DMS153 (cell line): ENCODE data around the gene AVPR1B.
"Not testable (repeated sequence)": the region's sequence is repeated elsewhere in the genome, so short reads cannot be mapped to it uniquely, and the experiment has no call there.

Experiments
- DNase-seq: peaks from one replicate; lab custom pipeline; 2025; lab: John Stamatoyannopoulos, UW

The AVPR1B gene

DNA sequence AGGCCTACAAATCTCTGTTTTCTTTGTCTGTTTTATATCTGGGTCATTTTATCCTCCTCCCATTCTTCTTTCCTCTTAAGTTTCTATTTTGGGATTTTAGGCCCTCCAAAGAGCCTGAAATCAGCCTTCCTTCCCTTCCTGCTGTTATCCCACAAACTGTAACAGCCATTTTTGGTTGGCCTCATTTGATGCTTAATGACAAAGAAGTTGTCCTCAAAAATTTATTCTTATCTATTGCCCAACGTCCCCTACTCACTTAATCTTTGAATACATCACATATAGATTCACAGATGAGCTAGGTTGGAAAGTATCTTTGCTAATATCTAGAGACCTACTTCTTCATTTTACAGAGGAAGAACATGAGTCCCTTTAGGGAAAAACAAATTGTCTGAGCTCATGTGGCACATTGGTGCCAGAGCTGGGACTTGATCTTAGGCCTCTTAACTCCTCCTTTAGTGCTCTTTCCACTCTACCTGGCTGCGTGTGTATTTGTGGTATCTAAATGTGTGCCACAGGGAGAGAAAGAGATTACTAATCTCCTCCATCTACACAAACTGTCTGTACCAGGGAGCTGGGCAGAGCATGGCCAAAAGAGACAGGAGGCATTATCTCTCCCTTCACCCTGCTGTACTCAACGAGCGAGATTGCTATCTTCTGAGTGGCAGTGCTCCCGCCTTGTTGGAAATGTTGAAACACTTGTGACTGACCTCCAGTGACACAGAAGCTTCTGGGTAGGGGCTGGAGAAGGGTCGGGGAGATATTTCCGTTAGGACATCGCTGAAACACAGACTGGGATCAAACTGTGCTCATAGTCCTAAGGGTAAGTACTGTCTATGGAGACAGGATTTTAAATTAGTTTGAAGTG is 34.1 kb downstream of the AVPR1B start:
- no peak for DNase-seq

DNA sequence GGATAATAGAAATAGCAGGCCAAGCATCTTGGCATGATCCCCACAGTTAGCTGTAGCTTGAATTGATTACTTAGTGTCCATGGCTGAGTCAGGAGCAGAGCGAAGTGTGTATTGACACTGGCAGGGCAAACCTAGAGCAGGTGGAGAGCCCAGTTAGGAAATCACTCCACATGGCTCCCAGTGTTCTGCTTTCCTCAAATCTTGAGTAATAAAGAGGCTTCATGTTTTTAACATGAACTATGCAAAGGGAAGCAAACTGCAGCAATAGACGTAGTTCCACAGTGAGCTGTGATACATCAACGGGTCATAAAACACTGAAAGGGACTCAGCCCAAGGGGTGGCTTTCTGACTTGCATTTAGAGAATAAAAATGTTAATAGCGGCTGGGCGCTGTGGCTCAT is 35.3 kb downstream of the AVPR1B start:
- peak; percentile 28 for DNase-seq

DNA sequence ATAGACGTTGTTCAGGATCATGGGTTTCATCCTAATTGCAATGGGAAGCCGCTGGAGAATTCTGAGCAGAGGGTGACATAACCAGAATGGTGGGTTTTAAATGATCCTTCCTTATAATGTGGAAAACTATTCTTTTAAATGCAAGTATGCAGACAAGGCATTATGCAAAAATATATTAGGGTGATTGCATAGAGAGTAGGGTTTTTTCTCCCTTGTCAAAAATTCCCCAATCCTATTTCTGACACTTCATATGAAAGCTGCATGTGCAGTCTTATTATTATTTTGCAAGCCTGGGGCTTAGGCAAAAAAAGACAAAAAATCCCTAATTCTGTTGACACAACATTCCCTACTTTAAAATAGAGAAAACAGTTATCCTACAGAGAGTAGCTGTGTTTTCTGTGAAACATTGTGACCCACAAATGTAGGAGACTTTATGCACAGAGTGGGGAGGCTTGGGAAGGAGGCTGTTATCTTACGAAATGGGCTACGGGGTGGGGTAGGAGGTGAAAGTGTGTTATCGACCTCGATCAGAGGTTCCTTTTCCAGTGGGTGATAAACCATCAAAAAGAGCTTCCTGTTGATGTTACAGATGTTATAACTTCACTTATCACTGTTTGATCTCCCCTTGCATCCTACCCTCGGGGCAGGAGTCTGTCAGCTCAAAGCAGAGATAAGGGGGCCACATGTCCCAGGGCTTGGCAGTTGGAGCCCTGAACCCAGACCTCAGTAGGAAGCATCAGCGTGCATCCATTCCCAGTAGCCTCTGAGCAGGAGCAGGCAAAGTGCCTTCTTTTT is 37.0 kb downstream of the AVPR1B start:
- no peak for DNase-seq

DNA sequence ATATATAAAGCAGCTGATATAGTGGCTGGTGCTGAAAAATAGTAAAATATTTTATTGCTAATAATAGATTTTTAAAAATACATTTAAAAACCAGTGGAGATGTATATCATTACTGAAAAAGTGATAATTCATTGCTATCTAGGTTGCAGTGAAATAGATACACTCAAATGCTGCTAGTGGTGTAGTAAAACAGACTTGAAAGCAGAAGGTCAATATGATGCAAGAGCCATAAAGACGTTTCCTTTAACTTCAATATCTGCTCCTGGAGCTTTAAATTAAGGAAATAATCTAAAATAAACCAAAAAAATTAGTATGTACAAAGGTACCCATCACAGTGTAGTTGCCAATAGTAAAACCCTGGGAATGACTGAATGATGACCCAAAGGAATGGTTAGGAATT is 38.1 kb downstream of the AVPR1B start:
- no peak for DNase-seq

DNA sequence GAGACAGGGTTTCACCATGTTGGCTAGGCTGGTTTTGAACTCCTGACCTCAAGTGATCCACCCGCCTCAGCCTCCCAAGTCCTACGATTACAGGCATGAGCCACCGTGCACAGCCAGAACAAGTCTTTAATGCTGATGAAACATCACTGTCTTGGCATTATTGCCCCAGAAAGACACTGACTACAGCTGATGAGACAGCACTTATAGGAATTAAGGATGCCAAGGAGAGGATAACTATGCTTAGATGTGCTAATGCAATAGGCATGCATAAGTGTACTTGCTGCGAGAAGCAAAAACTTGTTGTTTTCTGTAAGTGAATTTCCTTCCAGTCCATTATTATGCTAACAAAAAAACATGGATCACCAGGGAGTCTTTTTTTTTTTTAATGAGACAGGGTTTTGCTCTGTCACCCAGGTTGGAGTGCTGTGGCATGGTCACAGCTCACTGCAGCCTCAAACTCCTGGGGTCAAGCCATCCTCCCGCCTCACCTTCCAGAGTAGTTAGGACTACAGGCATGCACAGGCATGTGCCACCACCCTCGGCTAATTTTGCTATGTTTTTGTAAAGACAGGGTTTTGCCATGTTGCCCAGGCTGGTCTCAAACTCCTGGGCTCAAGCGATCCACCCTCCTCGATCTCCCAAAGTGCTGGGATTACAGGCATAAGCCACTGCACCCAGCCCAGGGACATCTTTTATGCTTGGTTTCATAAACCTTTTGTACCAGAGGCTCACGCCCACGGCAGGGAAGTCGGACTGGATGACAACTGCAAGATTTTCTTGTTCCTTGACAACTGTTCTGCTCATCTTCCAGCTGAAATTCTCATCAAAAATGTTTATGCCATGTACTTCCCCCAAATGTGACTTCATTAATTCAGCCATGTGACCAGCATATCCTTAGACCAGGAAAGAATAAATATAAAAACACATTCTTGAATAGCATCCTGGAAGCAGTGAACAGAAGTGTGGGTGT is 41.1 kb downstream of the AVPR1B start:
- no peak for DNase-seq

DNA sequence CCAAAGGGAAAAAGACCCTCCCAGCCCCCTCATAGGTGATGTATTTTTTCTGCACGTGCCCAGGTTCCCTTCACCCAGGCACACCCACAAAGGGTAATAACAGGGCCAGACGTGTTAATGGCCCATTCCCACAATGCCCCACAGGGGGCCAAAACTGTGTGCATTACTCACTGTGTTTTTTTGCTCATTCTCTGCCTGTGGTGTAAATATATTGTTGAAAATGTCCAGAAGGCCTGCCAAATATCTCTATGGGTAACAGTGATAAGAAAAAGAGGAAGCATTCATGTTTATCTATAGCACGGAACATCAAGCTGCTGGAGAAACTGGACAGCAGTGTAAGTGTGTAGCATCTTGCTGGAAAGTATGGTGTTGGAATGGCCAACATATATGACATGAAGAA is 42.3 kb downstream of the AVPR1B start:
- no peak for DNase-seq

DNA sequence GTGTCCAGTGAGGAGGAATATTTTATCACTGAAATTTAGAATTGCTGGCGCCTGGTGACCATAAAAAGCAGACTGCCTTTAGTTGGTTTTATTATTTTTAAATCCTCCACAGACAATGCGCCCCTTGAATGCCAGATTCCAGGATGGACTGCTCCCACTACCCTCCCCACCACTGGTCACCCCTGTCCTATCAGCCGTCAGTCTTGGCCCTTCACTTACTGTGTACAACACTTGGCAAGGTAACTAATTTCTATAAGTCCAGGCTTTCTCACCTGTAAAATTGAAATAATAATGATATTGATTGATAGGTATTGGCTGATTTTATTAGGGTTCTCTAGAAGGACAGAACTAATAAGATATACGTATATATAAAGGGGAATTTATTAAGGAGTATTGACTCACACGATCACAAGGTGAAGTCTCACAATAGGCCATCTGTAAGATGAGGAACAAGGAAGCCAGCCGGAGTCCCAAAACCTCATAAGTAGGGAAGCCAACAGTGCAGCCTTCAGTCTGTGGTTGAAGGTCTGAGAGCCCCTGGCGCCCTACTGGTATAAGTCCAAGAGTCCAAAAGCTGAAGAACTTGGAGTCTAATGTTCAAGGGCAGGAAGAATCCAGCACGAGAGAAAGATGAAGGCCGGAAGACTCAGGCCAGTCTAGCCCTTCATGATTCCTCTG is 46.4 kb downstream of the AVPR1B start:
- DNase-seq: no peak

DNA sequence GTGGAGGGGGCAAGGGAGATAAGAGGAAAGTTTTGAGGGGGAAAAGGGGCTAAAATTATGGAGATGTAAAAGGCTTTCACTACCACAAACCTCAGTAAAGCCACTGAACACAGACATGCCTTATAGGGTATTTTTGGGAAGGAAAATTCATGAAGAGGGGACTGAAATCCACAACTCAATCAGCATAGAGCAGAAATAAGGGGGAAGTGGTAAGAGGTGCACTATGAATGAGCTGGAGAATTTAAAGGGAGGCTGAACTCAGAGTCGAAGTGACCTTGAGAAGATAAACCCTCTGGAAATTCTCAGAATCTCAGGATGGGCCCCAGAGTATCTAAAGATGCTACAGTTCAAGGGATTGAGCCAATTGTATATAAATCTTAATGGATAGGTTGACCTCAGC is 48.9 kb downstream of the AVPR1B start:
- DNase-seq: no peak

DNA sequence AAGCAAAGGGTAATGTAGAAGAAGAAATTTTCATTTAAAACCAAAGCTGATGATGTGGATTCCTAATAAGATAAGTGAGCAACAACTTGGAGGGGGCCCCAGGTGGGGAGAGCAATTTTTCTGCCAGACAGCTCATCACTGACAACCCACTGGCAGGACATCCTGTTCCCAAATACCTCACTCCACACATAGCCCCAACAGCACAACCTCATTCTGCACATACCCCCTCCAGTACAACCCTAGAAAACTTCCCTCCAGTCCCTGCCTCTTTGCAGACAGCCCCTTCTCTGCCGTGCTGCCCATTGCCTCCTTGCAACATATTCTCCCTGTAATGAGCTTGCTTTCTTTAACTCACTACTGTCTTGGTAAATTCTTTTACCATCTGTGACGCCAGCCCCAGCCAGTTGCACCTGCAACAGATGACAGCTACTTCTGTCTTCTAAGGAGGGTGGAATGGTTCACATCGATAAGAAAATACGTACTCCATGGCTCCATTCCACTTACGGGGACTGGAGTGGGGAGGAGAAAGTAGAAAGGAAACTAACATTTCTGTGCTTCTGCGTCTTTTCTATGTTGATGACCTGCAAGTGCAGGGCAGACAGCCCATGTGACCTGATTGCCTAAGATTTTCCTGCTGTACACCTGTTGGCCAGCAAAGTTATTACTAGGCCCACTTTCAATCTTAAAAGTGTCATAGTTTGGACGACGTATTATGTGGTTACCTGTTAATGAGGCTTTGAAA is 49.5 kb downstream of the AVPR1B start:
- DNase-seq: no peak

DNA sequence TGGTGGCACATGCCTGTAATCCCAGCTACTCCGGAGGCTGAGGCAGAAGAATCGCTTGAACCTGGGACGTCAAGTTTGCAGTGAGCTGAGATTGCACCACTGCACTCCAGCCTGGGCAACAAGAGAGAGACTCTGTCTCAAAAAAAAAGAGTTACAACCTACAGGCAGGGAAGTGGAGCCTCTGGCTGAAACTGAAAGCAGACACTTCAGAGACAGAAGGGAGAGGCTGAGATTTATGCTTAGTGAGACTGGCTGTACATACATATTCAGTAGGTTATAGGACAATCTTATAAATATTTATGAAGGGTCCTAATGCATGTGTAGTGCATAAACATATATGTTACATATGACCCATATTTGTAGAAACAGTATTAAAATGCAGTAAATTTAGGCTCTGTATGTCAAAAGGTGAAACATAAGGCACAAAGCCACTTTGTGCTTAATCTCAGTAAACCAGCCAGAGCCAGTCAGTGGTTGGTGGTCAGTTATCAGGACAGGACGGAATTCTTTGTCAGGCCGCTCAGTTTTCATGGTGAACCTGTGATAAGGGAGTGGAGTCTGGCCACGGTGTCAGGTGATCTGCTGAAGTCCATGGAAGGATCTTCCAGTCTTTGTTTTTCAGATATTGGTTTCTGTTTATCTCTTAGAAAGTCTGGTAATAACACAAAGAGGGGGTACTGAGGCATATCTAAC is 50.6 kb downstream of the AVPR1B start:
- DNase-seq: no peak

DNA sequence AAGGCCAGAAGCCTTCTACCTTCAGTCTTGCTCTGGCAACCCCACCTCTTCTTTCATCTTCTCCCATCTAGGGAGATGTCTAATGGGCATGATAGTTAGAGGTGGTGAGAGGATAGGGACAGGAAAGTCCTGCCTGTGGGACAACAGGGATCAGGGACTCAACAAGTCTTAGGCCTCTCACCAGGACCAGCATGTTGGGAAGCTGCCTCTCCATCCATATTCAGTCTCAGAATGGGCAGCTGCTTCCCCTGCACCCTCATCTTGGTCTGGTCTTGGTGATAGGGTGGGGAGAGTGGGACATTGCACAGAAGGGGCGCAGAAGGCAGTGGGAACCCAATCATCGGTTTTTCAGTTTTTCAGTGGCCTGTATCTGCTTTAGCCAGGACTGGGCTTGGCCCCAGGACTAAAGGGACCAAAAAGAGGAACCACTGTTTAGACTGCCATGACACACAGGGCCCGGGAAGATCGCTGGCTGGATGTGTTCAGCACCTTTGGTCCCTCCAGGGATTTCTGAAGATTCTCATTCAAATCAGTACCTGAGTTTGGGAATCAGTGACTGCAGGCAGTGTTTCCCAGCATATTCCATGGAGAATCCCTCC is 51.5 kb downstream of the AVPR1B start:
- no peak for DNase-seq

DNA sequence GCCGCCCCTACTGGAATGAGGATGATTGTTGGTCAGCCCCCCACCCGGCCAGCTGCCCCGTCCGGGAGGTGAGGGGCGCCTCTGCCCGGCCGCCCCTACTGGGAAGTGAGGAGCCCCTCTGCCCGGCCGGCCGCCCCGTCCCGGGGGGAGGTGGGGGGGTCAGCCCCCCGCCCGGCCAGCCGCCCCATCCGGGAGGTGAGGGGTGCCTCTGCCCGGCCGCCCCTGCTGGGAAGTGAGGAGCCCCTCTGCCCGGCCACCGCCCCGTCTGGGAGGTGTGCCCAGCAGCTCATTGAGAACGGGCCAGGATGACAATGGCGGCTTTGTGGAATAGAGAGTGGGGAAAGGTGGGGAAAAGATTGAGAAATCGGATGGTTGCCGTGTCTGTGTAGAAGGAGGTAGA is 52.7 kb downstream of the AVPR1B start:
- DNase-seq: not testable (repeated sequence)

DNA sequence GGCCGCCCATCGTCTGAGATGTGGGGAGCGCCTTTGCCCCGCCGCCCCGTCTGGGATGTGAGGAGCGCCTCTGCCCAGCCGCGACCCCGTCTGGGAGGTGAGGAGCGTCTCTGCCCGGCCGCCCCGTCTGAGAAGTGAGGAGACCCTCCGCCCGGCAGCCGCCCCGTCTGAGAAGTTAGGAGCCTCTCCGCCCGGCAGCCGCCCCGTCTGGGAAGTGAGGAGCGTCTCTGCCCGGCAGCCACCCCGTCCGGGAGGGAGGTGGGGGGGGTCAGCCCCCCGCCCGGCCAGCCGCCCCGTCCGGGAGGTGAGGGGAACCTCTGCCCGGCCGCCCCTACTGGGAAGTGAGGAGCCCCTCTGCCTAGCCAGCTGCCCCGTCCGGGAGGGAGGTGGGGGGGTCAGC is 53.2 kb downstream of the AVPR1B start:
- not testable (repeated sequence) for DNase-seq

DNA sequence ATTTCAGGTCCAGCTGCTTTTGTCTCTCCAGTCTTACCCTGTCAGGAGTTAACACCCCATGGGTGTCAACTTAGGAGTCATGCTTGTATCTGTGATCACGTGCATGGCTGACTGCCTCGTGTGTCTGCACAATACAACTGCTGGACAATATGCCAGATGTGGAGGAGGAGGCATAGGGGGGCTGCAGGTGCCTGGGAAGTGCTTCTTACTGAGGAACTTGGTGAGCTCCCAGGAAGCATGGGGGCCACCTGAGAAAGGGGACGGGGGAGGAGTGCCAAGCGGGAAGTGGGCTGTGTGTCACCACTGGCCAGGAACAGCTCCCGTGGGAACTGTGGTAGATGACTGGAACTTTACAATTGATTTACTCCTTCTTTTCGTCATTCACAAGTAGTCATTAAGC is 54.7 kb downstream of the AVPR1B start:
- DNase-seq: no peak

DNA sequence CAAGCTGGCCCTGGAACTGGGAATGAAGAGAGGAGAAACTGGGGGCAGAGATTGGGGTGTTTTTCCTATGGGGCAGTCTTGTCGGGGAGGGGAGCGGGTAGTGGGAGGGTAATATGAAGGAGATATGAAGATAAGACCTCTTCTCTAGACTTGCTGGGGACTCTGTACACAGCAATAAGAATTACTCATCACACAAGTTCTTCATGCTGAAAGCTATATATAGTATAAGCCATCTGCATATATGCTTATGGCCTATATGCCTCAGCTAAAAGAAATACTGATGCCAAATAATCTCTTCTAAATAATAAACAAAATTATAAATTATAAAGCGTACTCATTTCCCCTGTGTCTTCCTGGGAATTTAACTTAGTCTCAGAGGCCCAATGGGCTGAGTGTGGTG is 56.3 kb downstream of the AVPR1B start:
- no peak for DNase-seq
